HG02981 (cell line): ENCODE results near the gene LEMD2.

Experiments
- ATAC-seq: cut with Tn5 transposase; IDR thresholded peaks from one replicate; pipeline ENCODE4 v1.9.1; 2021; ENCODE audit warnings: mild to moderate bottlenecking, moderate library complexity; ENCODE audit not compliant: unreplicated experiment

Gene LEMD2

DNA sequence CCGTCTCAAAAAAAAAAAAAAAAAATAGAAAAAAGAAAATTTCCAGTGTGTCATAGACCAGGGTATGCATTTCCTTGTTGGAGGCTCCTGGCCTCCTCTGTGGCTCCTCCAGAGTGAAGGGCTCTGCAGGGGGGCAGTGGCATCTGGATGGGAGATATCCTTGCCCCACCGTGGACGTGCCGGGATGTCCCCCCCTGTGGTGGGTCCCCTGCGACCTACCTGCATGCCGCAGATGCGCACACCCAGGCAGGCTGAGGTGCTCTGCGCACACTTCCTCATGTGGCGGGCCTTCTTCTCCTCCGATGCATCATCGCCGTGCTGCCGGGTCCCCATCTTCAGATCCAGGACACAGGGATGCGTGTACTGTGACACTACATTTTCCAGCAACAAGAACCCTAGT is 63.7 kb downstream of the LEMD2 start:
- no peak for ATAC-seq

DNA sequence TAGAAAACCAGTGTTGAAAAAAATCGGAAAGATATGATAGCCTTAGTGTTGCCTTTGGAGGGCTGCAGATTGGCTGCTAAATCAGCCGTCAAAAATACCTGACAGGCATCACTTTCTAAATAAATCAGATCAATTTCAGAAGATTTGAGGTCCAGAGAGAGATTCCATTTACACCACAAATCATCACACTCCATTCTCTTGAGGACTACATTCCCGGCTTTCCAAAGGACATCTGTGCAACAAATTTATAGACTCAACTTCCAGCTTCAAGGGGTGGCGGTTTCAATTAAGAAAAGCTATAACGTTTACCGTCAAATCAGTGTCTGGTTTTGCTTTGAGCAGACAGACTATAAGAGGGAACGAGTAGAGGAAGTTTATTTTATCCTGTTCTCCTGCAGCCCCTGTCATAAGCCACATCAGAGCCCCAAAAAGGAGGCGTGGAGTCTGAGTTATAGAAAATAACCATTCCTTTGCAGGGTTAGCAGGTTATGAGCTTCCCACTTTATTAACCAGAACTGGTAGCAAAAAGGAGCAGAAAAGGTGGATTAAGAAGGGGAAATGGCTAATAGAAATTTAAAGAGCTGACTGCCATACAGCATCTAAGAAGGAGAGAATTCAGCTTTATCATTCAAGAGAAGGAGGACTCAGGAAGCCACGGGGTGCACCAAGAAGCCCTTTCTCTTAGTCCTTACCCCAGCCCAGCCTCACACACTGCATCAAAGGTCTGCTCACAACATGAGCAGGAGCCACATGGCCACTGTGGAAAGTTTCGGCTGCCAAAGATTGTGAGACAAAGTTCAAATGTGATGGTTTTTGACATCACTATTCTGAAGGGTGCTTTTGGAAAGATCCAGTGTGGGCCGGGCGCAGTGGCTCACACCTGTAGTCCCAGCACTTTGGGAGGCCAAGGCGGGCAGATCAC is 64.6 kb downstream of the LEMD2 start:
- no peak for ATAC-seq

DNA sequence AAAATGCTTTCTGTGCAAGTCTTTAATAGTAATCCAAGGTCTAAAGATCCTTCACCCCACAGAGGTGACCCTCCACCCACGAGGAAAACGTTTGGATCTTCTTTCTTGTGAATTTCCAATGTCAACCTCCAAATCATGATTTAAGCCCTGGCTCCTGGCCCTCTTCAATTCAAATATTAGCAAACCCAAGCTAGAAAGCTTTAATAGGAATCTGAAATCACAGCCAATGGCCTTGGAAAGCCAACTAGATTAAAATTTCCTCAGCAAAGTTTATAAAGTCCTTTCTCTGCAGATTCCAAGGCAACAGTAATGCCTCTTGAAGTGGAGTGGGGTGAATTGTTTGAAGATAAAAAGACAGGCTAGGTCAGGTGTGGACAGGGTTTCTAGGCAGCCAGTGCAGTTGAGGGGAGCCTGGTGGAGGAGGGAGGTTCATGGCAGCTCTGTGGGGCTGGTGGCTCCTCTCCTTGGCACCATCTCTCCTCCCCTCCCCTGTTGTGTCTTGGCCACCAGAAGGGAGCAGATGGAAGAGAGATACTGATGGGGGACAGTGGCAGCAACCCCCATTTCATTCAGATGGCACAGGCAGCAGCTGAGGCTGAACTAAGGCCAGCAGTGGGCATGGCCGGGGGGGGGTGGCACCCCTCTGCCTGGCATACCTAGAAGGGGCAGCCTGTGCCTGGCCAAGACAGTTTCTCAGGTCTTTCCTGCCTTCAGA is 65.4 kb downstream of the LEMD2 start:
- ATAC-seq, result no peak

DNA sequence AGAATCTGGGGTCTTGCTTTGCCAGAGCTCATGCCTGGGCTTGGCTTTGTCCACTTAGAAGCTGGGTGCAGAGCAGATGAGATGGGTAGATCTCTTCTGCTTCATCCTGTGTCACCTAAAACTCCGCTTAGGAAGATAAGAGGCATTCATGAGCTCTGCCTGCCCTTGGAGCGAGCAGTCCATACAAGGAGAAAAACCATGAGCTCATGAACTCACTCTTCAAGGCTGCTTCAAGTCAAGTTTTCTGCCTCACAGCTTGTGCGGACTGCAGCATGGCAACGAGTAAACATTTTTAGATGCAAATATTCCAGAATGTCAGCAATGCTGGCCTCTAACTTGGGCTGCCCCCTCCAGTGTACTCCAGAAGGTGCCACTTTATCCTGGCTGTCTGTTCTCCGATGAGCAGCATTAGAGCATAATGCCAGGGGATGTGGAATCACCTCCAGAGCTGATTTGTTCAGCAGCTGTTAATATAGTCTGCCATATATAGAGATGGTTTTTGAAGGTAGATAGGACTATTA is 66.8 kb downstream of the LEMD2 start:
- ATAC-seq, result no peak

DNA sequence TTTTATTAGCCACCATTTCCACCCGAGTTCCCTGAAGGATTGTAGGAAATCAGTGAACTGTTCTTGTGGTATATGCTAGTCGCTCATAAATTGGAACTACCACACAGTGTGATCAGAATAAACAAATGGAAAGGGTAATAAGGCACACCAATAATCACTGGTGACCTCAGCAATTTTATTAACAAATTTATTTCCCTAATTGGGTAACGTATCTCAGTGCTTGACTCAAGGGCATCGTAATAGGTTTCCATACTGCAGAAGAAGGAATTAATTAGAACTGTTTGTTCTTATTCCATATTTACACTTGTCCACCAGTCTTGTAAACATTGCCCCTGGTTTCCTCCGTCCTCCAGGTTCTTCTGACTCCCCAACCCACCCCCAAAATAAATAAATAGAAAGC is 67.4 kb downstream of the LEMD2 start:
- ATAC-seq, result no peak
